Skin of body (tissue), 2 donors: ENCODE measurements around the gene SLC17A5. TPM values are rescaled to one million over a fixed set of nuclear protein-coding genes. Genes with fewer than 3 reads are reported as not detected.
"Not testable (repeated sequence)": the region's sequence is repeated elsewhere in the genome, so short reads cannot be mapped to it uniquely, and the experiment has no call there.

Experiments used
- DNase-seq: peaks from one replicate; lab custom pipeline; 2025; lab: John Stamatoyannopoulos, UW
- total RNA-seq: library from RNA; depleted of rRNA; stranded (reverse); fragments of >200 nt; gene quantifications from one replicate; pipeline ENCODE4 v1.2.3, GENCODE V29; 2014

SLC17A5 gene
- total RNA-seq, 1 donor from 2014 or later, result 24.3 TPM

DNA sequence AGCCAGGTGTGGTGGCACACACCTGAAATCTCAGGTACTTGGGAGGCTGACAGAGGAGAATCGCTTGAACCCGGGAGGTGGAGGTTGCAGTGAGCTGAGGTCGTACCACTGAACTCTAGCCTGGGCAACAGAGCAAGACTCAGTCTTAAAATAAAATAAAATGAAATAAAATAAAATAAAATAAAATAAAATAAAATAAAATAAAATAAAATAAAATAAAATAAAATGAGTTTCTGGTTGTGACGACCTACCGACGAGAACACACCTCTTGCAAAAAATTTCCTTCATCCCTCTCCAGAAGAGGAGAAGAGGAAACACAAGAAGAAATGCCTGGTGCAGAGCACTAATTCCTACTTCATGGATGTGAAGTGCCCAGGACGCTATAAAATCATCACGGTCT, 35.7 kb downstream of the SLC17A5 start:
- DNase-seq, result not testable (repeated sequence)

DNA sequence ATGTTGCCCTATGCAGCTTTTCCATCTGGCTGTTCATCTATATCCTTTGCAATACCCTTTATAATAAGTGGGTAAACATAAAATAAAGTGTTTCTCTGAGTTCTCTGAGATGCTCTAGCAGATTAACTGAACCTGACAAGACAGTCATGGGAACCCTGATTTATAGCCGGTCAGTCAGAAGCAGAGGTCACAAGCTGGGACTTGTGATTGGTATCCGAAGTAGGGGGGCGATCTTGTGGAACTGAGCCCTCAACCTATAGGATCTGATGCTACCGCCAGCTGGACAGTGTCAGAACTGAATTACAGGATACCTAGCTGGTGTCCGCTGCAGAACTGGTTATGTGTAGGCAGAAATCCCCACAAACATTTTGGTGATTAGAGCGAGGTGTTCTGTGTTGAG, 39.0 kb downstream of the SLC17A5 start:
- no peak for DNase-seq

- no peak for DNase-seq
These were observed 39.8 kb downstream of the SLC17A5 start for GRCh38 chr6:73613806-73614536.

DNA sequence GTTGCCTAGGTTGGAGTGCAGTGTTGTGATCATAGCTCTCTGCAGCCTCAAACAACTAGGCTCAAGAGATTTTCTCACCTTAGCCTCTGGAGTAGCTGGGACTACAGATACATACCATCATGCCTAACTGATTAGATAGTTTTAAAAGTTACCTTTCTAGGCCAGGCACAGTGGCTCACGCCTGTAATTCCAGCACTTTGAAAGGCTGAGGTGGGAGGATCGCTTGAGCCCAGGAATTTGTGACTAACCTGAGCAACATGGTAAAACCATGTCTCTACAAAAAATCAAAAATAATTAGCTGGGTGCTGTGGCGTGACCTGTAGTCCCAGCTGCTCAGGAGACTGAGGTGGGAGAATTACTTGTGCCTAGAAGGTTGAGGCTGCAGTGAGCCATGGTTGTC, 41.2 kb downstream of the SLC17A5 start:
- no peak for DNase-seq

GRCh38 chr6:73610444-73611275, 43.1 kb downstream of the SLC17A5 start:
- no peak for DNase-seq

DNA sequence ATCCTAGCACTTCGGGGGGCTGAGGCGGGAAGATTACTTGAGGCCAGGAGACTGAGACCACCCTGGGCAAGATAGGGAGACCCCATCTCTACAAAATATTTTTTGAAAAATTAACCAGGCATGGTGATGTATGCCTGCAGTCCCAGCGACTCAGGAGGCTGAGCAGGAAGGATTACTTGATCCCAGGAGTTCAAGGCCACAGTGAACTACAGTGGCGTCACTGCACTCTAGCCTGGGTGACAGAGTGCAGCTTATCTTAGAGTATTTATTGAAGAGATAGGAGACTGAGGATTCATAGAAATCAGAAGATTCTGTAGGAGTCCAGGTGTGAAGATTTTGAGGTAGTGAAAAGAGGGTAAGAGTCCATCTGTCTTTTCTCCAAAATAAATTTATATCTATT, 45.0 kb downstream of the SLC17A5 start:
- no peak for DNase-seq

DNA sequence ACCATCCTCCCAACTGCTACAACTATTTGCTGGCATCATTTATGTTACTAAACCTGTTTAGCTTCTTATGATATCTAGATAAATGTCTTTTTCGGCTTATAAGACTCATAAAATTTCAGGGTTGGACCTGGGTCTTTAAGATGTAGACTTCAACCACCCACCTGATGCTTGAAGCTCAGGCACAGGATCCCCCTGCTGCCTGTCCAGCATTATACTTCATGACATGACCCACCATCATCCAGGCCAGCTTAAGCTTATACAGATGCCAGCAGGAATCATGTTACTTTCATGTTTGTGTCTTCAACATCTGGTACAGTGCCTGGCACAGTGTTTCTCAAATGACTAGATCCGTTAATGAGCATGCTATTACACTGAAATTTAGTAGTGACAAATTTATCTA, 47.4 kb downstream of the SLC17A5 start:
- DNase-seq, result no peak

DNA sequence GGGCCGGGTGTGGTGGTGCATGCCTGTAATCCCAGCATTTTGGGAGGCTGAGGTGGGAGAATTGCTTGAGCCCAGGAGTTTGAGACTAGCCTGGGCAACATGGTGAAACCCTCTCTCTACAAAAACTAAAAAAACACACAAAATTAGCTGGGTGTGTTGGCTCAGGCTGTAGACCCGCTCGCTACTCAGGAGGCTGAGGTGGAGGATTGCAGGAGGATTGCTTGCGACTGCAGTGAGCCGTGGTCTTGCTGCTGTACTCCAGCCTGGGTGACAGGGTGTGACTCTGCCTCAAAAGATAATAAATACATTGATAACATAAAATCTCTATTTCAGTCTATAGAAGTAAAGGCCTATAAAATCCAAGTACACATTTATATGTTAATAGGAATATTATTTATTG, 49.3 kb downstream of the SLC17A5 start:
- no peak for DNase-seq

- DNase-seq, result no peak
These were observed 49.8 kb downstream of the SLC17A5 start for GRCh38 chr6:73604020-73604419.

- peak; percentile 42 for DNase-seq
These were observed 67.3 kb downstream of the SLC17A5 start for GRCh38 chr6:73586416-73586974.

GRCh38 chr6:73585566-73586415, 68.0 kb downstream of the SLC17A5 start:
- peak; percentile 74 for DNase-seq

GRCh38 chr6:73581293-73581692, 72.5 kb downstream of the SLC17A5 start:
- no peak for DNase-seq

DNA sequence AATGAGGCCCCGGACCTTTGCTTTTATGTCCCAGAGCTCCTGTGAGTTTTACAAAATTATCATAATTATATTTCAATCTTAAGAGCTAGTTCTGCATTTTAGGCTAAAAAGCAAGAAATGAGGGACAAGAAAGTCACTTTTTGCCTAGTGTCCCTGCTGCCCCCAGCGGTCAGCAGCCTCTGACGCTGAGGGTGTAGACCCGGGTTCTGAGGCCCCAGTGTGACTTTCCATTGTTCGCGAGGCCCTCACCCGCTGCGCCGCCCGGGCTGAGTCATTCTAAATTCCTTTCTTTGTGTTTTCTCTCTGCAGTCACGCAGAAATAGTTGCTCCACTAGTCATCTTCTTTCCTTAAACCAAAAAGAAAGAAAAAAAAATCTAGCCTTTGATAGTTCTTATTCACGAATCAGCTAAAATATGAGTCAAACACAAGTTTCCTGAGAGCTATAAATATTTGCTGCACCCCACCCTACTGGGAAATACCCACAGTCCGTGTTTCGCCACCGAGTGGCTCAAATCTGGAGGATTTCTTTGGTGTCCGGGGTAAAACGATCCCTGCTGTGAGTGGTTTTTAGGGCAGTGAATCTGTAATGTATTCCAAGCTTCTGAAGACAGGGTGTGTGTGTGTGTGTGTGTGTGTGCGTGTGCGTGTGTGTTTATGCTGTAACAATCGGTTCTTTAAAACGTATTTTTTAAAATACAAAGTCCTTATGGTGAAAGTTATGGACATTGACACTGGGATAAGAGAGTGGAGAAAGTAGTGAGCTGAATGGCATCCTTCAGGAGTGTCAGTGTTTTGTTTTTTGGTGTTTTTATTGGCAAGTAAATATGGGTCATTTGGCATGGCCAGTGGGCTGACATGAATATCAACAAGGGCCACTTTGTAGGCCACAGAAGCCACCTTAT, 73.3 kb downstream of the SLC17A5 start:
- peak; percentile 84 for DNase-seq

GRCh38 chr6:73579851-73580246, 73.9 kb downstream of the SLC17A5 start:
- DNase-seq, result peak; percentile 70

DNA sequence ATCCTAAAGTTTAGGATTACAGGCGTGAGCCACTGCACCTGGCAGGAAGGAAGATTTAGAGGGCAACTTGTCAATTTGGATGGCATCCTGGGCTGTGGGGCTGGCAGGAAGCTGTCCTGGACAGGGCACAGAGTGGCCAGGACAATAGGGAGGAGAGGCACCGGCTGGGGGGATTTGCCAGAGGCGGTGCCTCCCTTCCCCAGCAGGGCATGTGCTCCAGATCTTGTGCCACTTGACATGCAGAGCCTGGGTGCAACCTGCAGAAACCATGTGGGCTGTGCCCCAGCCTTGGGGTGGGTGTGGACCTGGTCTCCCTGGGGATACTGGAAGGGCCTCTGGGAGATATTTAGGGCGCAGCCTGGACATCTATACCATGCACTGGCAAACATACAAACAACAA, 74.4 kb downstream of the SLC17A5 start:
- DNase-seq, result no peak

DNA sequence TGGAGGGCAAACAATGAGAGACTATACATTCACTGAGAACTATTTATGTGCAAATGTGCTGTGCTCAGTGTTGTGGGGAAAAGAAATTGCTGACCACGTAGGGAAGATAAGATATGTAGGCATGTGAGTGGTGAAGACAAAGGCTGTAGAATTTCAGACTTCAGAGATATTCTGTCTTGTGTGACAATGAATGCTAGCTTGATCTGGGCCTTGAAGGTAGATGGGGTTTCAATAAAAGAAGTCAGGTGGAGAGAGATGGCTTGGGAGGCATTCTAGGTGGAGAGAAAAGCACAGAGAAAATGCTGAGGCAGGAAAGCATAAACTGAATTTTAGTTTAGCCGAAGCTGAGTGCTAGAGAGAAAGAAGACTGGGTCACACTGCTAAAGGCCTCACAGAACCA, 76.1 kb downstream of the SLC17A5 start:
- DNase-seq, result no peak

DNA sequence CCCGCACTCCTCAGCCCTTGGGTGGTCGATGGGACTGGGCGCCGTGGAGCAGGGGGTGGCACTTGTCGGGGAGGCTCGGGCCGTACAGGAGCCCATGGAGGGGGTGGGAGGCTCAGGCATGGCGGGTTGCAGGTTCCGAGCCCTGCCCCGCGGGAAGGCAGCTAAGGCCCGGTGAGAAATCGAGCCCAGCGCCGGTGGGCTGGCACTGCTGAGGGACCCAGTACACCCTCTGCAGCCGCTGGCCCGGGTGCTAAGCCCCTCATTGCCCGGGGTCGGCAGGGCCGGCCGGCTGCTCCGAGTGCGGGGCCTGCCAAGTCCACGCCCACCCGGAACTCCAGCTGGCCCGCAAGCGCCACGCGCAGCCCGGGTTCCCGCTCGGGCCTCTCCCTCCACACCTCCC, 81.3 kb downstream of the SLC17A5 start:
- not testable (repeated sequence) for DNase-seq

GRCh38 chr6:73571218-73572181, 82.3 kb downstream of the SLC17A5 start:
- not testable (repeated sequence) for DNase-seq

DNA sequence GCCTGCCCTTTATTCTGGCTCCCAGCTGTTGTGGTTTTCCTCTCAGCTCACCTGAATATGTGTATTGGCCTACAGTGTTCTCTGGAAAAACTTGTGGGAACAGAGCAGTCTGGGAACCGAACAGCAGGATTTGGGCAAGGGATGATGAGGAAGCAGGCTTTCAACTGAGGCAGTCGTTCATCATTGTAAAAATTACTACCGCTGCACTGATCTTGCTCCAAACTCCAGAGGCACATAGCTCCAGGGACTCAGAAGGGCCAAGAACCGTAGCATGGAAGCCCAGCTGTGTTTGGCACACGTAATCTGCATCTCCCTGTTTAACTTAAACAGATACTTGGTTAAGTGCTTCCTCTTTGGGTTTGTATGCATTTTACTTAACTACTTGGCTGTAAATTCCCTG, 84.7 kb downstream of the SLC17A5 start:
- DNase-seq, result no peak
